Measurements from ENCODE around the gene ME3.

DNA sequence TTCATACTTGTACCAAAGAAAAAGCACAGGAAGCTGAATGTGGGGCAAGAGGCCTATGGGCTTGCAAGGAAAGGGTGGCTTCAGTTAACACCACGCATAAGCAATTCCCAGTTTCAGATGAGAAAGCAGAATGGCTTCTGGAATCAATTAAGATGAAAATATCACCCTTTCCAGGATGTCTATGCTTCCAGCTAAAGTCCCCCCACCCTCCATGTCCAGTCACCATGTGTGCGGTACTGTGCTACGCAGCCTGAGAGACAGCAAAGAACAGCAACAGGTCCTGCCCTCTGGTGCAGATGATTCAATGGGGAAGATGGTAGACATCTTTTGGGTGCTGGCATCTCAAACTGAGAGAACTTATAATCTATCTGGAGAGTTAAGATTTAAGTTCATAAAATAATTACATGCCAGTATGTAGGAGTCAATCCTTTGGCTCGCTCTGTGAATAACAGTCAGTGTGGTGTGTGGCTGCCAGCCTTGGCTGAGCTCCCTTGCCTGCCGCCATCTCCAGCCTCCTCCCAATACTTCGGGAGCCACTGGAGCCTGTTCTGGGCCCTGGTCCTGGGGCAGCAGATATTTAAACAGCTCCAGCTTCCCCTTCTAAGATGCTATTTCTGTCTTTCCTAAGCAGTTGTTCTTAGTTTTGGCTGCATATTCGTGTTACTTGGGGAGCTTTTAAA, 44.5 kb downstream of the ME3 start:
- TF ChIP-seq CTCF (IDR thresholded peaks at IDR 0.05; ENCODE audit: low read length) (no peak), EZH2phosphoT487 (IDR thresholded peaks at IDR 0.05; ENCODE audit: low read length) (no peak), EZH2 (optimal IDR thresholded peaks at IDR 0.05; ENCODE audit: low read depth, low read length) (no peak)

Data from MM.1S (cell line).